ENCODE data around the gene CGREF1. TPM values are rescaled to one million over a fixed set of nuclear protein-coding genes. Genes with fewer than 3 reads are reported as not detected.

Gene CGREF1
- total and polyA plus RNA-seq, 4 donors = 0.98 to 16.1 (median 11.7) TPM

- Histone ChIP-seq H3K4me1 (ENCODE audit: control insufficient read depth in 4 of 4, insufficient read depth in 4 of 4, low read length in 3 of 4) (peaks cover 9 to 59% (median 25%) of the 10 kb centered on the region in 4 donors), H3K4me3 (ENCODE audit: low read depth in 1 of 3, low read length in 3 of 3) (no peak overlapping the region), H3K27me3 (ENCODE audit: control insufficient read depth in 4 of 4, insufficient read depth in 4 of 4, low read length in 3 of 4) (no peaks in the 10 kb centered on the region), H3K9me3 (ENCODE audit: control insufficient read depth in 4 of 4, low read length in 3 of 4) (no peaks in the 10 kb centered on the region), H3K36me3 (ENCODE audit: control insufficient read depth in 4 of 4, insufficient read depth in 3 of 4, low read depth in 1 of 4, low read length in 3 of 4) (no peaks in the 10 kb centered on the region), H3K27ac (ENCODE audit: low read depth in 1 of 2, low read length in 2 of 2) (no peak overlapping the region), H3K9ac (ENCODE audit: low read depth in 1 of 2, low read length in 2 of 2) (no peak overlapping the region)
- TF ChIP-seq YY1 (IDR thresholded peaks at IDR 0.05) = no peak
- TF ChIP-seq RXRA (IDR thresholded peaks at IDR 0.05) = no peak
- TF ChIP-seq HNF4A (conservative IDR thresholded peaks at IDR 0.05) = no peak
- DNase-seq (ENCODE audit: low spot score) = no peak
- WGBS = 88% methylated on average over 20 of the region's 20 CpGs
Observed at GRCh38 chr2:27083410-27084296, 35.3 kb downstream of the CGREF1 start.

GRCh38 chr2:27082773-27083409, 36.0 kb downstream of the CGREF1 start:
- no peak overlapping the region for H3K4me3 ChIP-seq (ENCODE audit: low read depth in 1 of 3, low read length in 3 of 3)
- no peak for DNase-seq (ENCODE audit: low spot score)
- no peak overlapping the region for H3K27ac ChIP-seq (ENCODE audit: low read depth in 1 of 2, low read length in 2 of 2)
- TF ChIP-seq GABPA (IDR thresholded peaks at IDR 0.05 in 1 of 2, conservative IDR thresholded peaks at IDR 0.05 in 1 of 2) = no peak
- TF ChIP-seq, protein P1, sequence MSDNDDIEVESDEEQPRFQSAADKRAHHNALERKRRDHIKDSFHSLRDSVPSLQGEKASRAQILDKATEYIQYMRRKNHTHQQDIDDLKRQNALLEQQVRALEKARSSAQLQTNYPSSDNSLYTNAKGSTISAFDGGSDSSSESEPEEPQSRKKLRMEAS (IDR thresholded peaks at IDR 0.05) = no peak
- TF ChIP-seq TAF1 (conservative IDR thresholded peaks at IDR 0.05) = no peak
- TF ChIP-seq RXRA (IDR thresholded peaks at IDR 0.05) = no peak
- no peak for TF ChIP-seq FOXA2 (IDR thresholded peaks at IDR 0.05)
- TF ChIP-seq SP1 (IDR thresholded peaks at IDR 0.05) = no peak
- H3K4me1 ChIP-seq (ENCODE audit: control insufficient read depth in 4 of 4, insufficient read depth in 4 of 4, low read length in 3 of 4) = peaks cover 9 to 59% (median 25%) of the 10 kb centered on the region in 4 donors
- H3K9me3 ChIP-seq (ENCODE audit: control insufficient read depth in 4 of 4, low read length in 3 of 4) = no peaks in the 10 kb centered on the region
- H3K36me3 ChIP-seq (ENCODE audit: control insufficient read depth in 4 of 4, insufficient read depth in 3 of 4, low read depth in 1 of 4, low read length in 3 of 4) = no peaks in the 10 kb centered on the region
- H3K27me3 ChIP-seq (ENCODE audit: control insufficient read depth in 4 of 4, insufficient read depth in 4 of 4, low read length in 3 of 4) = no peaks in the 10 kb centered on the region
- H3K9ac ChIP-seq (ENCODE audit: low read depth in 1 of 2, low read length in 2 of 2) = no peak overlapping the region
- WGBS = 91% methylated on average over 27 of the region's 27 CpGs

GRCh38 chr2:27081984-27082772, 36.8 kb downstream of the CGREF1 start:
- no peak for DNase-seq (ENCODE audit: low spot score)
- Histone ChIP-seq H3K27me3 (ENCODE audit: control insufficient read depth in 4 of 4, insufficient read depth in 4 of 4, low read length in 3 of 4) (no peaks in the 10 kb centered on the region), H3K4me1 (ENCODE audit: control insufficient read depth in 4 of 4, insufficient read depth in 4 of 4, low read length in 3 of 4) (peaks cover 9 to 53% (median 25%) of the 10 kb centered on the region in 4 donors), H3K27ac (ENCODE audit: low read depth in 1 of 2, low read length in 2 of 2) (peak overlapping the region; percentile 72 to 80), H3K36me3 (ENCODE audit: control insufficient read depth in 4 of 4, insufficient read depth in 3 of 4, low read depth in 1 of 4, low read length in 3 of 4) (no peaks in the 10 kb centered on the region), H3K4me3 (ENCODE audit: low read depth in 1 of 3, low read length in 3 of 3) (no peak overlapping the region), H3K9me3 (ENCODE audit: control insufficient read depth in 4 of 4, low read length in 3 of 4) (no peaks in the 10 kb centered on the region), H3K9ac (ENCODE audit: low read depth in 1 of 2, low read length in 2 of 2) (no peak overlapping the region)
- 92% methylated on average over 38 of the region's 38 CpGs for WGBS
- TF ChIP-seq, protein P2, sequence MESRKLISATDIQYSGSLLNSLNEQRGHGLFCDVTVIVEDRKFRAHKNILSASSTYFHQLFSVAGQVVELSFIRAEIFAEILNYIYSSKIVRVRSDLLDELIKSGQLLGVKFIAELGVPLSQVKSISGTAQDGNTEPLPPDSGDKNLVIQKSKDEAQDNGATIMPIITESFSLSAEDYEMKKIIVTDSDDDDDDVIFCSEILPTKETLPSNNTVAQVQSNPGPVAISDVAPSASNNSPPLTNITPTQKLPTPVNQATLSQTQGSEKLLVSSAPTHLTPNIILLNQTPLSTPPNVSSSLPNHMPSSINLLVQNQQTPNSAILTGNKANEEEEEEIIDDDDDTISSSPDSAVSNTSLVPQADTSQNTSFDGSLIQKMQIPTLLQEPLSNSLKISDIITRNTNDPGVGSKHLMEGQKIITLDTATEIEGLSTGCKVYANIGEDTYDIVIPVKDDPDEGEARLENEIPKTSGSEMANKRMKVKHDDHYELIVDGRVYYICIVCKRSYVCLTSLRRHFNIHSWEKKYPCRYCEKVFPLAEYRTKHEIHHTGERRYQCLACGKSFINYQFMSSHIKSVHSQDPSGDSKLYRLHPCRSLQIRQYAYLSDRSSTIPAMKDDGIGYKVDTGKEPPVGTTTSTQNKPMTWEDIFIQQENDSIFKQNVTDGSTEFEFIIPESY (IDR thresholded peaks at IDR 0.05) = no peak
- no peak for TF ChIP-seq GABPA (IDR thresholded peaks at IDR 0.05 in 1 of 2, conservative IDR thresholded peaks at IDR 0.05 in 1 of 2)
- TF ChIP-seq JUND (IDR thresholded peaks at IDR 0.05) = no peak
- no peak for TF ChIP-seq TAF1 (conservative IDR thresholded peaks at IDR 0.05)
- TF ChIP-seq, protein P3, sequence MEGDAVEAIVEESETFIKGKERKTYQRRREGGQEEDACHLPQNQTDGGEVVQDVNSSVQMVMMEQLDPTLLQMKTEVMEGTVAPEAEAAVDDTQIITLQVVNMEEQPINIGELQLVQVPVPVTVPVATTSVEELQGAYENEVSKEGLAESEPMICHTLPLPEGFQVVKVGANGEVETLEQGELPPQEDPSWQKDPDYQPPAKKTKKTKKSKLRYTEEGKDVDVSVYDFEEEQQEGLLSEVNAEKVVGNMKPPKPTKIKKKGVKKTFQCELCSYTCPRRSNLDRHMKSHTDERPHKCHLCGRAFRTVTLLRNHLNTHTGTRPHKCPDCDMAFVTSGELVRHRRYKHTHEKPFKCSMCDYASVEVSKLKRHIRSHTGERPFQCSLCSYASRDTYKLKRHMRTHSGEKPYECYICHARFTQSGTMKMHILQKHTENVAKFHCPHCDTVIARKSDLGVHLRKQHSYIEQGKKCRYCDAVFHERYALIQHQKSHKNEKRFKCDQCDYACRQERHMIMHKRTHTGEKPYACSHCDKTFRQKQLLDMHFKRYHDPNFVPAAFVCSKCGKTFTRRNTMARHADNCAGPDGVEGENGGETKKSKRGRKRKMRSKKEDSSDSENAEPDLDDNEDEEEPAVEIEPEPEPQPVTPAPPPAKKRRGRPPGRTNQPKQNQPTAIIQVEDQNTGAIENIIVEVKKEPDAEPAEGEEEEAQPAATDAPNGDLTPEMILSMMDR (IDR thresholded peaks at IDR 0.05; ENCODE audit: low read depth, low read length, missing input control) = no peak
- no peak for TF ChIP-seq HNF4A (conservative IDR thresholded peaks at IDR 0.05)
- TF ChIP-seq ATF3 (IDR thresholded peaks at IDR 0.05) = no peak
- TF ChIP-seq FOXA2 (IDR thresholded peaks at IDR 0.05) = no peak
- no peak for TF ChIP-seq NR2F2 (IDR thresholded peaks at IDR 0.05)
- no peak for TF ChIP-seq RXRA (IDR thresholded peaks at IDR 0.05)
- TF ChIP-seq EGR1 (IDR thresholded peaks at IDR 0.05; ENCODE audit: low read depth in 2 of 2) = no peak
- TF ChIP-seq, protein P1 (IDR thresholded peaks at IDR 0.05) = no peak
